ENCODE data around the gene SLC34A3.

Gene SLC34A3

GRCh38 chr9:137230705-137231371, at the start of gene SLC34A3:
Gene SLC34A3, plus strand, starts transcription at chr9:137230901. Its CDS starts 802 bp downstream, at chr9:137231703.
- H3K4me3 ChIP-seq (ENCODE audit: low read depth, low read length) = no peak within 1 kb of the TSS
- TF ChIP-seq CTCF (IDR thresholded peaks at IDR 0.05; ENCODE audit: low read depth, low read length) = no peak
- in situ Hi-C loops (cut with HindIII; ENCODE audit: low sequenced_read_pairs) = no loop called here
- no peak for DNase-seq (ENCODE audit: low read depth, low spot score)

GRCh38 chr9:137181680-137182079, 49.0 kb upstream of the SLC34A3 start:
- no peak overlapping the region for H3K4me3 ChIP-seq (ENCODE audit: low read depth, low read length)
- DNase-seq (ENCODE audit: low read depth, low spot score) = no peak
- in situ Hi-C loops (cut with HindIII; ENCODE audit: low sequenced_read_pairs) = no loop called here
- TF ChIP-seq CTCF (IDR thresholded peaks at IDR 0.05; ENCODE audit: low read depth, low read length) = no peak

- no peak for TF ChIP-seq CTCF (IDR thresholded peaks at IDR 0.05; ENCODE audit: low read depth, low read length)
These were observed 47.9 kb upstream of the SLC34A3 start for GRCh38 chr9:137182836-137183235.

GRCh38 chr9:137183980-137184595, 46.6 kb upstream of the SLC34A3 start:
- DNase-seq (ENCODE audit: low read depth, low spot score) = no peak
- no peak overlapping the region for H3K4me3 ChIP-seq (ENCODE audit: low read depth, low read length)
- no peak for TF ChIP-seq CTCF (IDR thresholded peaks at IDR 0.05; ENCODE audit: low read depth, low read length)
- in situ Hi-C loops (cut with HindIII; ENCODE audit: low sequenced_read_pairs) = no loop called here

More at GRCh38 chr9:137182836-137183235, 47.9 kb upstream of the SLC34A3 start:
- no peak for DNase-seq (ENCODE audit: low read depth, low spot score)
- in situ Hi-C loops (cut with HindIII; ENCODE audit: low sequenced_read_pairs) = no loop called here
- no peak overlapping the region for H3K4me3 ChIP-seq (ENCODE audit: low read depth, low read length)

- DNase-seq (ENCODE audit: low read depth, low spot score) = no peak
- in situ Hi-C loops (cut with HindIII; ENCODE audit: low sequenced_read_pairs) = no loop called here
These were observed 45.6 kb upstream of the SLC34A3 start for GRCh38 chr9:137184881-137185660.

More at GRCh38 chr9:137184881-137185660, 45.6 kb upstream of the SLC34A3 start:
- no peak for TF ChIP-seq CTCF (IDR thresholded peaks at IDR 0.05; ENCODE audit: low read depth, low read length)
- H3K4me3 ChIP-seq (ENCODE audit: low read depth, low read length) = no peak overlapping the region
